Fibroblast of lung (primary cell): ENCODE results near the gene PLA2G6.

Experiments used
- CTCF ChIP-seq, 2 donors: IDR thresholded peaks in 1 of 2; conservative IDR thresholded peaks in 1 of 2; 1 replicate in 1 of 2; 2 replicates in 1 of 2; pipeline ENCODE4 v1.5.1; 2011 to 2012; ENCODE audit warnings: low read length in 2 of 2, control low read depth in 1 of 2, inconsistent platforms in 1 of 2, low read depth in 1 of 2, mild to moderate bottlenecking in 1 of 2
- EZH2 ChIP-seq: IDR thresholded peaks from 2 replicates; pipeline ENCODE4 v1.5.1; 2012; ENCODE audit warnings: low read length, control low read depth, mild to moderate bottlenecking; ENCODE audit errors: missing control alignments

- no peak for TF ChIP-seq CTCF (conservative IDR thresholded peaks at IDR 0.05 in 1 of 2, IDR thresholded peaks at IDR 0.05 in 1 of 2; ENCODE audit: low read depth in 1 of 2, low read length in 2 of 2)
- TF ChIP-seq EZH2: no peak
These were observed 17.1 kb downstream of the PLA2G6 start for GRCh38 chr22:38164551-38164918.
